ENCODE data around the gene SEMA4D.

SEMA4D gene

GRCh38 chr9:89440548-89440947 lies 57.4 kb downstream of the SEMA4D start:
- peak; percentile 96 for DNase-seq (ENCODE audit: low read depth in 1 of 2, low spot score in 1 of 2)
- no peak for TF ChIP-seq GABPA (IDR thresholded peaks at IDR 0.05; ENCODE audit: low read depth)
- no peak for TF ChIP-seq REST (IDR thresholded peaks at IDR 0.05; ENCODE audit: insufficient replicate concordance, low read depth)
- TF ChIP-seq POLR2AphosphoS5 (IDR thresholded peaks at IDR 0.05; ENCODE audit: low read depth), result peak; percentile 87
- TF ChIP-seq SPI1 (IDR thresholded peaks at IDR 0.05; ENCODE audit: borderline replicate concordance, low read depth), result peak; percentile 48; the same call in 1 of the 2 replicates
- TF ChIP-seq CTCF (IDR thresholded peaks at IDR 0.05; ENCODE audit: insufficient read depth, low read length), result no peak
- H3K27me3 ChIP-seq (ENCODE audit: insufficient read depth, poor library complexity, severe bottlenecking), result no peaks in the 10 kb centered on the region
- H3K4me3 ChIP-seq (replicated peaks; ENCODE audit: insufficient read depth, low read length), result no peak overlapping the region
- H3K27ac ChIP-seq (replicated peaks), result peak overlapping the region; percentile 67

- Histone ChIP-seq H3K27me3 (ENCODE audit: insufficient read depth, poor library complexity, severe bottlenecking) (no peaks in the 10 kb centered on the region), H3K4me3 (replicated peaks; ENCODE audit: insufficient read depth, low read length) (no peak overlapping the region), H3K27ac (replicated peaks) (peak overlapping the region; percentile 67)
- DNase-seq (ENCODE audit: low read depth in 1 of 2, low spot score in 1 of 2), result peak in 1 of 2 experiments; percentile 41
- TF ChIP-seq CTCF (IDR thresholded peaks at IDR 0.05; ENCODE audit: insufficient read depth, low read length) (no peak), SPI1 (IDR thresholded peaks at IDR 0.05; ENCODE audit: borderline replicate concordance, low read depth) (no peak)
Measured at GRCh38 chr9:89440046-89440445, 57.9 kb downstream of the SEMA4D start.

DNA sequence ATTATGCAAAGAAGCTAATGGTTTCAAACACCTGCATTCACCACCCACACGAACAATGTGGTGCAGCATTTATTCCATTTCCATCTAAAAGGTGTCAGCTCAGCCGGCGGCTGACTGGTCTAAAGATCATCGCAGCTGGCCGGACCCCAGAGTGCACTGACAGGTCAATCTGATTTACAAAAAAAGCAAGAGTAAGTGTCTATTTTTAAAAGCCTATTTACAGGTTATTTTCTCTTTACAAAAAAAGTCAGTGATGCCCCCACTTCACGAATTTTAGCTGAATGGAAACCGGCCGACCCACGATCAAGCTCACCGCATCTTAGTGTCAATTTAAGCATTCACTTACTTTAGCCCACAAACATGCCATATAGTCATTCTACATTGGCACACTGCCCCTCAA lies 58.3 kb downstream of the SEMA4D start:
- DNase-seq (ENCODE audit: low read depth in 1 of 2, low spot score in 1 of 2), result no peak
- H3K4me3 ChIP-seq (replicated peaks; ENCODE audit: insufficient read depth, low read length), result no peak overlapping the region
- TF ChIP-seq GABPA (IDR thresholded peaks at IDR 0.05; ENCODE audit: low read depth) (no peak), REST (IDR thresholded peaks at IDR 0.05; ENCODE audit: insufficient replicate concordance, low read depth) (no peak), SPI1 (IDR thresholded peaks at IDR 0.05; ENCODE audit: borderline replicate concordance, low read depth) (no peak), POLR2AphosphoS5 (IDR thresholded peaks at IDR 0.05; ENCODE audit: low read depth) (no peak), CTCF (IDR thresholded peaks at IDR 0.05; ENCODE audit: insufficient read depth, low read length) (no peak)

GRCh38 chr9:89438194-89438593 lies 59.7 kb downstream of the SEMA4D start:
- H3K27ac ChIP-seq (replicated peaks), result no peak overlapping the region
- no peak for TF ChIP-seq GABPA (IDR thresholded peaks at IDR 0.05; ENCODE audit: low read depth)
- TF ChIP-seq SPI1 (IDR thresholded peaks at IDR 0.05; ENCODE audit: borderline replicate concordance, low read depth), result no peak
- no peak for TF ChIP-seq POLR2AphosphoS5 (IDR thresholded peaks at IDR 0.05; ENCODE audit: low read depth)
- TF ChIP-seq REST (IDR thresholded peaks at IDR 0.05; ENCODE audit: insufficient replicate concordance, low read depth), result no peak
- no peak for TF ChIP-seq CTCF (IDR thresholded peaks at IDR 0.05; ENCODE audit: insufficient read depth, low read length)
- H3K4me3 ChIP-seq (replicated peaks; ENCODE audit: insufficient read depth, low read length), result no peak overlapping the region
- H3K27me3 ChIP-seq (ENCODE audit: insufficient read depth, poor library complexity, severe bottlenecking), result no peaks in the 10 kb centered on the region
- DNase-seq (ENCODE audit: low read depth in 1 of 2, low spot score in 1 of 2), result no peak

More for the DNA sequence above, 58.3 kb downstream of the SEMA4D start:
- H3K27ac ChIP-seq (replicated peaks), result peak overlapping the region; percentile 67
- no peaks in the 10 kb centered on the region for H3K27me3 ChIP-seq (ENCODE audit: insufficient read depth, poor library complexity, severe bottlenecking)

All from HL-60 (cell line).